ENCODE data around the gene ST6GALNAC1. TPM values are rescaled to one million over a fixed set of nuclear protein-coding genes. Genes with fewer than 3 reads are reported as not detected.
A peak's percentile ranks its signal among the peaks of the same experiment; 100 is the strongest.

Gene ST6GALNAC1
- polyA plus RNA-seq, 1 donor (not counting 4 experiments of a cell fraction or from before 2014, with no cell fraction given) = 0.46 TPM

DNA sequence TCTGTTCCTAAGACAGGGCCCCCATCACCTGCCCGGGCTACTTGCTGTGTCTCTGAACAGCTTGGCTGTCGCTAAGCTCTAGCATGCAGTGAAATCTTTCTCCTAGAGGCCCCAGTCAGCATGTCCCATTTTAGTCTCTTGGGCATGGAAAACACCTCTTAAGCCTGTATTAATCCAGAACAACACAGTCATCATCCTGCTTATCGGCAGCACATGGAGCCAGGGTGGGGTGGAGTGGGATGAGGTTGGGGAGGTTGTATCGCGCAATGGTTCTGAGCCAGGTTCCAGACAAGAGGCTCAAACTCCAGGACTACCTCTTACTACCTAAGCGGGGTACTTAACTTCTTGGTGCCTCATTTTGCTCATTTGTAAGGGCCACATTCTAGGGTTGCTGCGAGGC, 65.7 kb downstream of the ST6GALNAC1 start:
- Histone ChIP-seq H3K9ac (ENCODE audit: control insufficient read depth, extremely low read depth, insufficient read depth, low read length) (peak overlapping the region; percentile 60), H3K27me3 (ENCODE audit: control insufficient read depth, extremely low read depth, insufficient read depth, low read length) (no peaks in the 10 kb centered on the region), H3K4me2 (ENCODE audit: control insufficient read depth, extremely low read depth, insufficient read depth, low read depth, low read length) (peak overlapping the region; percentile 75), H3K4me3 (ENCODE audit: control insufficient read depth in 2 of 3, extremely low read depth in 1 of 3, insufficient read depth in 2 of 3, low read depth in 1 of 3, low read length in 3 of 3) (peak overlapping the region in 1 of 3 experiments; percentile 11), H4K20me1 (ENCODE audit: control insufficient read depth, extremely low read depth, insufficient read depth, low read length) (no peaks in the 10 kb centered on the region), H3K36me3 (ENCODE audit: control insufficient read depth in 2 of 2, extremely low read depth in 1 of 2, insufficient read depth in 2 of 2, low read length in 2 of 2) (peaks cover 5 to 7% of the 10 kb centered on the region in 2 experiments), H3K27ac (ENCODE audit: control insufficient read depth, insufficient read depth, low read length) (peak overlapping the region; percentile 82), H3K9me3 (ENCODE audit: control insufficient read depth, low read depth, low read length) (no peaks in the 10 kb centered on the region), H3K79me2 (ENCODE audit: control insufficient read depth, insufficient read depth, low read length) (no peaks in the 10 kb centered on the region), H3K4me1 (ENCODE audit: control insufficient read depth, extremely low read depth, insufficient read depth, low read length) (peaks cover 49% of the 10 kb centered on the region), H2AFZ (ENCODE audit: control insufficient read depth, low read length) (no peak overlapping the region), H3K9me1 (ENCODE audit: control insufficient read depth, extremely low read depth, insufficient read depth, low read length) (no peaks in the 10 kb centered on the region)
- dilution Hi-C loops (cut with MboI; ENCODE audit: extremely low pct_ligation_motif_present, low sequenced_read_pairs) = no loop called here
- DNase-seq (ENCODE audit: low read depth, low spot score) (no peak), FAIRE-seq (no peak)
- no peak for TF ChIP-seq EZH2 (IDR thresholded peaks at IDR 0.05; ENCODE audit: low read length)
- TF ChIP-seq, protein P1, sequence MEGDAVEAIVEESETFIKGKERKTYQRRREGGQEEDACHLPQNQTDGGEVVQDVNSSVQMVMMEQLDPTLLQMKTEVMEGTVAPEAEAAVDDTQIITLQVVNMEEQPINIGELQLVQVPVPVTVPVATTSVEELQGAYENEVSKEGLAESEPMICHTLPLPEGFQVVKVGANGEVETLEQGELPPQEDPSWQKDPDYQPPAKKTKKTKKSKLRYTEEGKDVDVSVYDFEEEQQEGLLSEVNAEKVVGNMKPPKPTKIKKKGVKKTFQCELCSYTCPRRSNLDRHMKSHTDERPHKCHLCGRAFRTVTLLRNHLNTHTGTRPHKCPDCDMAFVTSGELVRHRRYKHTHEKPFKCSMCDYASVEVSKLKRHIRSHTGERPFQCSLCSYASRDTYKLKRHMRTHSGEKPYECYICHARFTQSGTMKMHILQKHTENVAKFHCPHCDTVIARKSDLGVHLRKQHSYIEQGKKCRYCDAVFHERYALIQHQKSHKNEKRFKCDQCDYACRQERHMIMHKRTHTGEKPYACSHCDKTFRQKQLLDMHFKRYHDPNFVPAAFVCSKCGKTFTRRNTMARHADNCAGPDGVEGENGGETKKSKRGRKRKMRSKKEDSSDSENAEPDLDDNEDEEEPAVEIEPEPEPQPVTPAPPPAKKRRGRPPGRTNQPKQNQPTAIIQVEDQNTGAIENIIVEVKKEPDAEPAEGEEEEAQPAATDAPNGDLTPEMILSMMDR (optimal IDR thresholded peaks at IDR 0.05 in 1 of 3, IDR thresholded peaks at IDR 0.05 in 1 of 3, conservative IDR thresholded peaks at IDR 0.05 in 1 of 3; ENCODE audit: extremely low read depth in 1 of 3, insufficient read depth in 2 of 3, low read length in 3 of 3) = no peak

- Histone ChIP-seq H3K36me3 (ENCODE audit: control insufficient read depth in 2 of 2, extremely low read depth in 1 of 2, insufficient read depth in 2 of 2, low read length in 2 of 2) (peaks cover 5 to 15% of the 10 kb centered on the region in 2 experiments), H3K9me3 (ENCODE audit: control insufficient read depth, low read depth, low read length) (no peaks in the 10 kb centered on the region), H4K20me1 (ENCODE audit: control insufficient read depth, extremely low read depth, insufficient read depth, low read length) (no peaks in the 10 kb centered on the region), H2AFZ (ENCODE audit: control insufficient read depth, low read length) (no peak overlapping the region), H3K4me1 (ENCODE audit: control insufficient read depth, extremely low read depth, insufficient read depth, low read length) (peaks cover 32% of the 10 kb centered on the region), H3K4me2 (ENCODE audit: control insufficient read depth, extremely low read depth, insufficient read depth, low read depth, low read length) (no peak overlapping the region), H3K79me2 (ENCODE audit: control insufficient read depth, insufficient read depth, low read length) (no peaks in the 10 kb centered on the region), H3K27me3 (ENCODE audit: control insufficient read depth, extremely low read depth, insufficient read depth, low read length) (no peaks in the 10 kb centered on the region), H3K27ac (ENCODE audit: control insufficient read depth, insufficient read depth, low read length) (no peak overlapping the region), H3K9ac (ENCODE audit: control insufficient read depth, extremely low read depth, insufficient read depth, low read length) (no peak overlapping the region), H3K9me1 (ENCODE audit: control insufficient read depth, extremely low read depth, insufficient read depth, low read length) (no peaks in the 10 kb centered on the region), H3K4me3 (ENCODE audit: control insufficient read depth in 2 of 3, extremely low read depth in 1 of 3, insufficient read depth in 2 of 3, low read depth in 1 of 3, low read length in 3 of 3) (no peak overlapping the region)
- dilution Hi-C loops (cut with MboI; ENCODE audit: extremely low pct_ligation_motif_present, low sequenced_read_pairs) = no loop called here
- DNase-seq (ENCODE audit: low read depth, low spot score) = no peak
- TF ChIP-seq EZH2 (IDR thresholded peaks at IDR 0.05; ENCODE audit: low read length) = no peak
- TF ChIP-seq, protein P1 (optimal IDR thresholded peaks at IDR 0.05 in 1 of 3, IDR thresholded peaks at IDR 0.05 in 1 of 3, conservative IDR thresholded peaks at IDR 0.05 in 1 of 3; ENCODE audit: extremely low read depth in 1 of 3, insufficient read depth in 2 of 3, low read length in 3 of 3) = no peak
- no peak for FAIRE-seq
These were observed 67.4 kb downstream of the ST6GALNAC1 start for GRCh38 chr17:76576189-76576588.
